PC-3 (cell line): ENCODE results near the gene TROAP. TPM values are rescaled to one million over a fixed set of nuclear protein-coding genes. Genes with fewer than 3 reads are reported as not detected.

ENCODE experiments used
- ATAC-seq: fragments of 200-7000 bp; cut with Tn5 transposase; 2 replicates; pipeline ENCODE4 v1.9.1; 2020; ENCODE audit warnings: mild to moderate bottlenecking, moderate library complexity
- BruUV-seq: library from RNA; stranded (reverse); fragments of 400-500 nt; replicated peaks from 2 replicates; lab custom pipeline; 2021; lab: Mats Ljungman, UMichigan
- CTCF ChIA-PET: fragments of 300-600 bp; sonication (Branson Sonifier 250); formaldehyde crosslinking; loops from one replicate; lab custom pipeline; 2022; ENCODE audit warnings: antibody characterized with exemption; lab: Charles Lee
- POLR2A ChIA-PET: fragments of 300-600 bp; sonication (Branson Sonifier 250); formaldehyde crosslinking; loops from one replicate; lab custom pipeline; 2022; ENCODE audit warnings: antibody characterized with exemption; ENCODE audit not compliant: unreplicated experiment; lab: Charles Lee
- DNase-seq: peaks from one replicate; pipeline ENCODE4 v3.0.0-alpha.2; 2015
- H2AFZ ChIP-seq: fragments of 300-600 bp; sonication (generic); 2 replicates; pipeline ENCODE4 v1.6.0; 2016; ENCODE audit warnings: antibody characterized with exemption, low read length
- H3F3A ChIP-seq: fragments of 300-600 bp; sonication (generic); one replicate; pipeline ENCODE4 v1.6.0; 2017; ENCODE audit warnings: antibody characterized with exemption, low read length, control low read depth, mild to moderate bottlenecking; ENCODE audit not compliant: unreplicated experiment
- H3K27ac ChIP-seq: fragments of 300-600 bp; sonication (generic); 2 replicates; pipeline ENCODE4 v1.5.1; 2016; ENCODE audit warnings: mild to moderate bottlenecking, low read length
- H3K27me3 ChIP-seq: fragments of 300-600 bp; sonication (generic); 2 replicates; pipeline ENCODE4 v1.6.1; 2016; ENCODE audit warnings: low read length, mixed read lengths
- H3K36me3 ChIP-seq: fragments of 300-600 bp; sonication (generic); 2 replicates; pipeline ENCODE4 v1.6.1; 2016; ENCODE audit warnings: low read depth, mixed run types, low read length, mixed read lengths
- H3K4me1 ChIP-seq: fragments of 300-600 bp; sonication (generic); 2 replicates; pipeline ENCODE4 v1.5.1; 2016; ENCODE audit warnings: low read length; ENCODE audit not compliant: insufficient read depth
- H3K4me2 ChIP-seq: fragments of 300-600 bp; sonication (generic); 2 replicates; pipeline ENCODE4 v1.6.0; 2016; ENCODE audit warnings: low read length
- H3K4me3 ChIP-seq: fragments of 300-600 bp; sonication (generic); 2 replicates; pipeline ENCODE4 v1.5.1; 2016; ENCODE audit warnings: mild to moderate bottlenecking, low read length, mixed read lengths
- H3K79me2 ChIP-seq: fragments of 300-600 bp; sonication (generic); 2 replicates; pipeline ENCODE4 v1.6.1; 2017; ENCODE audit warnings: low read length, mixed read lengths
- H3K9ac ChIP-seq: fragments of 300-600 bp; sonication (generic); 2 replicates; pipeline ENCODE4 v1.6.0; 2016; ENCODE audit warnings: mild to moderate bottlenecking, low read length
- H3K9me2 ChIP-seq: fragments of 300-600 bp; sonication (generic); replicated peaks from 2 replicates; pipeline ENCODE4 v1.6.1; 2016; ENCODE audit warnings: mixed run types, low read length, mixed read lengths
- H3K9me3 ChIP-seq: fragments of 300-600 bp; sonication (generic); 2 replicates; pipeline ENCODE4 v1.6.1; 2016; ENCODE audit warnings: low read length, mixed read lengths
- H4K20me1 ChIP-seq: fragments of 300-600 bp; sonication (generic); 2 replicates; pipeline ENCODE4 v1.6.1; 2016; ENCODE audit warnings: low read length, mixed read lengths
- CTCF ChIP-seq: fragments of 300-600 bp; sonication (generic); conservative IDR thresholded peaks from 2 replicates; pipeline ENCODE4 v1.5.1; 2017; ENCODE audit warnings: antibody characterized with exemption, low read depth, mild to moderate bottlenecking, low read length
- EZH2 ChIP-seq: fragments of 300-600 bp; sonication (generic); IDR thresholded peaks from one replicate; pipeline ENCODE4 v1.6.1; 2017; ENCODE audit warnings: antibody characterized with exemption, mild to moderate bottlenecking, low read length; ENCODE audit not compliant: unreplicated experiment
- EZH2phosphoT487 ChIP-seq: fragments of 300-600 bp; sonication (generic); IDR thresholded peaks from 2 replicates; pipeline ENCODE4 v1.6.1; 2018; ENCODE audit warnings: mild to moderate bottlenecking, antibody characterized with exemption, low read length, borderline replicate concordance
- intact Hi-C: fragments of 100-400 bp; cut with micrococcal nuclease; formaldehyde crosslinking; loops from 2 replicates; pipeline ENCODE4 v1.9.0; 2023
- total RNA-seq: library from RNA; depleted of rRNA; stranded (reverse); fragments of >200 nt; gene quantifications from 2 replicates; pipeline ENCODE4 v1.2.3, GENCODE V29; 2014

The TROAP gene
- total RNA-seq, 1 experiment from 2014 or later, result 103 TPM

GRCh38 chr12:49347311-49348193 lies 24.5 kb downstream of the TROAP start:
- H3K27me3 ChIP-seq, result peaks cover 21% of the 10 kb centered on the region
- peaks cover 38% of the 10 kb centered on the region for H3K4me1 ChIP-seq
- no peaks in the 10 kb centered on the region for H3K9me2 ChIP-seq
- TF ChIP-seq EZH2phosphoT487 (no peak), CTCF (peak; percentile 97)
- no peaks in the 10 kb centered on the region for H3F3A ChIP-seq
- ChIA-PET POLR2A (interaction anchor here (0.6 kb wide), 3 partner anchors 166 to 223 kb away, joined by 3 to 5 read pairs (median 3); no protein-coding TSS in a partner anchor), CTCF (interaction anchor here (0.6 to 3.2 kb wide), 14 partner anchors 9 to 233 kb away, joined by 3 to 16 read pairs (median 5); partner anchors contain the start of genes SPATS2 and TROAP)
- H3K36me3 ChIP-seq, result no peaks in the 10 kb centered on the region
- H3K4me2 ChIP-seq, result peak overlapping the region; percentile 87
- peak overlapping the region; percentile 55 for H3K9ac ChIP-seq
- H3K9me3 ChIP-seq, result no peaks in the 10 kb centered on the region
- no TSS peak for BruUV-seq
- H2AFZ ChIP-seq, result peak overlapping the region; percentile 81
- no peaks in the 10 kb centered on the region for H4K20me1 ChIP-seq
- intact Hi-C loops, result no loop called here
- peak; percentile 89 for DNase-seq
- peak overlapping the region; percentile 24; the same call in 1 of the 2 replicates for H3K27ac ChIP-seq
- ATAC-seq, result peak; percentile 80
- peaks cover 7% of the 10 kb centered on the region; the same call in 1 of the 2 replicates for H3K79me2 ChIP-seq
- peak overlapping the region; percentile 70 for H3K4me3 ChIP-seq

GRCh38 chr12:49348781-49349180 lies 25.7 kb downstream of the TROAP start:
- Histone ChIP-seq H3K27ac (no peak overlapping the region), H3K4me2 (peak overlapping the region; percentile 87; the same call in 1 of the 2 replicates), H3K4me3 (peak overlapping the region; percentile 70; the same call in 1 of the 2 replicates), H3K9ac (no peak overlapping the region), H3K79me2 (peaks cover 7% of the 10 kb centered on the region; the same call in 1 of the 2 replicates), H3K27me3 (peaks cover 21% of the 10 kb centered on the region), H3K9me3 (no peaks in the 10 kb centered on the region), H4K20me1 (no peaks in the 10 kb centered on the region), H3K9me2 (no peaks in the 10 kb centered on the region), H3F3A (no peaks in the 10 kb centered on the region), H3K36me3 (no peaks in the 10 kb centered on the region), H2AFZ (no peak overlapping the region), H3K4me1 (peaks cover 29% of the 10 kb centered on the region)
- CTCF ChIA-PET, result interaction anchor here (0.6 to 3.2 kb wide), 2 partner anchors 10 to 28 kb away, joined by 3 to 16 read pairs; no protein-coding TSS in a partner anchor
- POLR2A ChIA-PET, result no interaction called here
- BruUV-seq, result no TSS peak
- ATAC-seq (no peak), DNase-seq (no peak)
- intact Hi-C loops, result no loop called here
- TF ChIP-seq EZH2 (no peak), EZH2phosphoT487 (no peak), CTCF (no peak)
